HG03521 (cell line): ENCODE measurements around the gene NAAA.
"Not testable (repeated sequence)": the region's sequence is repeated elsewhere in the genome, so short reads cannot be mapped to it uniquely, and the experiment has no call there.

Experiments
- ATAC-seq: cut with Tn5 transposase; IDR thresholded peaks from one replicate; pipeline ENCODE4 v1.9.1; 2021; ENCODE audit warnings: mild to moderate bottlenecking, moderate library complexity; ENCODE audit not compliant: unreplicated experiment

Gene NAAA

DNA sequence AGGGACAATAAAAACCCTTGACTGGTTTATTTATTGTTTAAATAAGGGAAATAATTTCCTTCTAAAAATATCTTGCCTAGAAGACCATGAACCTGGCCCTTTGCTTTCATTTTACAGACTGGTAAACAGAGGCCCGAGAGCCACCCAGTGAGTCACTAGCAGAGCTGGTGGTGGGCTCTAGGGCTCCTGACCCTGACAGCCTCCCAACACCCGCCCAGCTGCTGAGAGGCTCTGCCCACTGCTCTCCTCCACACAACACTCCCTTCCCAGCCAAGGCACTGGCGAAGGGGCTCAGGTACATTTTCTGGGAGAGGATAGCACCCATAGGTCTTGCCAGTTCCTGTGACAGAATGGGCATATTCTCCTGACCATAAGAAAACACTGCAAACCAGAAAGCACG is 20.5 kb downstream of the NAAA start:
- ATAC-seq = no peak

DNA sequence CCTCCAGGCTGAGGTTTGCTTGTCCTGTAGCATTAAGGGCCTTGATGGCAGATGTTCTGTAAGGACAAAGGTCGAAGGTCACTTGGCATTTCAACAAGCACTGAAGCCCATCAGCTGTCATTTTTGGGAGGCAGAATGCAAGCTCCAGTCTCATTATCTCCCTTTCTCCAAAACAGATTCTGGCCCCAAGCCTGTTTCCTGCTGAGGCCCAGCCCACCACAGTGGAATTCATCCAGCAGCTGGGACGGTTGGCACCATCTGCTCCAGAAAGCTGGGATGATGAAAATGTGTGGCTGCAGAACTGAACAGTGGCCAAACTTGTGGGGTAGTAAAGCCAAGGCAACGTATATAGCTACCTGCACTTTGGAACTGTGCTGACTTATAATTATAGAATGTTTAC is 20.9 kb downstream of the NAAA start:
- ATAC-seq = no peak

DNA sequence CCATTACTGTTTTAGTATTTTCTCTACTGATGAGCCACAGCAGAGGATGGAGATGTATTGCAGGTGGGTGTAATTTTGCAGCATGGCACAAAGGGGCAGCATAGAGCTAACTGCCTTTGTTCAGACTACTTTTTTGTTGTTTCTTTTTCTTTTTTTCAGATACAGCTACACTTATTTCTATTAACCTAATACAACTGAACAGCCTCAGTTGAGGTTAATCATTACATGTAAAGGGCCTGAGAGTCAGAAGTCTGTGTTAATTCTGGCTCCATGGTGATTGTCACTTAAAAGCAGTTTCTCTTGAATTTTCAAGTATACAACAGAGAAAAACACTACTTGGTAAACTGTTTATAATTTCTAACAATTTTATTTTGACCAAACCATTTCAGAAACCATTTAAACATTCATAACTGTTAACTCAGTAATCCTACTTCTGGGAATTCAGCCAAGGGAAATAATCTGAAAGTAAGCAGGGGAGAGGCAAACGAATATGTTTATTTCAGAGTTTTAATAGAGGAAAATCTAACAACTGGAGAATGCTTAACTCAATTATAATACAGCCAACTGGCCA is 24.6 kb downstream of the NAAA start:
- ATAC-seq = peak; percentile 77

DNA sequence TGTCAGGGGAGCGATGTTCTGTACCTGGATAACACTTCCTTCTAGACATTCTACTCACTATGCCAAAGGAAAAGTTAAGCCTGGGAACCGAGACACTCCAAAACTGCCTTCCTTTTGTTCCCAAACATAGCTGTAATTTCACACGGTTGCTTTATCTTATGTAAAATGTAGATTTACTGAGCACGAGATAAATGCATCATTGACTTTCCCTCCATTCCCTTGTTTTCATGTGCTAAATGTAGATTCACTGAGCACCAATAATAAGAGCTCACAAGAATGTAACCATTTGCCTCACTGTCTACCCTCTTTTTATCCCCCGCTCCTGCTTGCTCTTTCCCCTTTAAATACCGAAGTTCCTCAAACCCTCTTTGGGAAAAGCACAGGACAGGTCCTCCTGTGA is 27.8 kb downstream of the NAAA start:
- ATAC-seq = no peak

DNA sequence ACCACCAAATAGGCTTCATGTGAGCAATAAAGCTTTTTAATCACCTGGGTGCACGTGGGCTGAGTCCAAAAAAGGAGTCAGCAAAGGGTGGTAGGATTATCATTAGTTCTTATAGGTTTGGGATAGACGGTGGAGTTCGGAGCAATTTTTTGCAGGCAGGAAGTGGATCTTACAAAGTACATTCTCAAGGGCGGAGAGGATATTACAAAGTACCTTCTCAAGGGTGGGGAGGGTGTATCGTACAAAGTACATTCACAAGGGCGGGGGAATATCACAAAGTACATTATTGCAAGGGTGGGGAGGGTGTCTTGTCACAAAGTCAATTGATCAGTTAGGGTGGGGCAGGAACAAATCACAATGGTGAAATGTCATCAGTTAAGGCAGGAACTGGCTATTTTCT is 30.0 kb downstream of the NAAA start:
- ATAC-seq = not testable (repeated sequence)

DNA sequence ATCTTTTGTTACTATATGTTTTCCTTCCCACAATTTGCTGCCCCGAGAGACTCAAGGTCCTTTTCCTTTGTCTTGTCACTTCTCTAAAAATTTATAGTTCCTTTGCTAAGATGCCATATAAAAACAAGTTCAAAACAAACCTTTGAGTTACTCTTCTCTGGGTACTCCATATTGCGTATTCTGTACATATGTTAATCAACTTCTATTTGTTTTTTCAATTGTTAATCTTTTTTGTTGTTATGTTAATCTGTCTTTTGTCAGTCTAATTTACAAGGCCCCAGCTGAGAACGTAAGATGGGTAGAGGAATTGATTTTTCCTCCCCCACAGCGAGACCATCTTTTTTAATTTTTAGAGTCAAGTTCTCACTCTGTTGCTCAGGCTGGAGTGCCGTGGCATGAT is 31.4 kb downstream of the NAAA start:
- ATAC-seq = no peak

DNA sequence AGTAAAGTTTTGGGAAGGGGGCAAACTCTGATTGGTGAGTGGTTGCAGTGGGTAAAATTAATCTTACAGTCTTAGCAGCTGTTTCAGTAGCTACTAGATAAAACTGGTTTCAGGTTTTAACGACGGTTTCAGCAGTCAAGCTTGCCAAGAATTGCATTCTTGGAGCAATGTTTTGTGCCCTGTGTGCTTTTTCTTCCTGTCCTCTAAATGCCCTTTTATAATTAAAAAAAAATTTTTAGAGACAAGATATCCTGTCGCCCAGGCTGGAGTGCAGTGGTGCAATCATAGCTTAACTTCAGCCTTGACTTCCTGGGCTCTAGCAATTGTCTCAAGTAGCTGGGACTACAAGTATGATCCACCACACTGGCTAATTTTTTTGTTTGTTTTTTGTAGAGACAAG is 32.3 kb downstream of the NAAA start:
- no peak for ATAC-seq

DNA sequence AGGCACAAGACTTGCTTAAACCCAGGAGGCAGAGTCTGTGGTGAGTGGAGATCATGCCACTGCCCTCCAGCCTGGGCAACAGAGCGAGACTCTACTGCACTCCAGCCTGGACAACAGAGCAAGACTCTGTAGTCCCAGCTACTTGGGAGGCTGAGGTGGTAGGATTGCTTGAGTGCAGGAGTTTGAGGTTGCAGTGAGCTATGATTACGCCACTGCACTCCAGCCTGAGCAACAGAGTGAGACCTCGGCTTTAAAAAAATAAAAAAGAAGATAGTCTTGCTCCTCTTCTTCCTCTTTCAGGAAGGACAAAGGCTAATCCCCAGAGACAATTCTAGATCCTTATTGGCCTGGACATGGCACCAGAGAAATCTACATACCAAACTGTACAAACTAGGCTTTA is 32.8 kb downstream of the NAAA start:
- no peak for ATAC-seq

DNA sequence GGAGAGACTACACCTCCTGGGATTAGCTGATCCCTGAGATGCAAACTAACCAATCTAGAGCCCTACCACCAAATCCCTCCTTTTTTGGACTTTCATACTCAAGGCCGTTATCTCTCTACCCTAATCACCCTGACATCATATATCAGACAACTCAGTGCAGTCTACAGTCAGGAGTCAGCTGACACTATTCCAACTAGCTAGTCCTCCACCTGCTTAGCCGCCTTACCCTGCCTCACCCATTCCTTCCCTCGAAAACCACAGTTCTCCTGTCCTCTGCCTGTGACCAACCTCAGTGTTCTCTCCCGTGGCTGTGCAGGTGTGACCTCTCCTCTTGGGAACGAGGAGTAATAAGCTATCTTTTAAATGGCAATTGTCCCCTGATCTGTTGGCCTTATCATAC is 36.7 kb downstream of the NAAA start:
- no peak for ATAC-seq

DNA sequence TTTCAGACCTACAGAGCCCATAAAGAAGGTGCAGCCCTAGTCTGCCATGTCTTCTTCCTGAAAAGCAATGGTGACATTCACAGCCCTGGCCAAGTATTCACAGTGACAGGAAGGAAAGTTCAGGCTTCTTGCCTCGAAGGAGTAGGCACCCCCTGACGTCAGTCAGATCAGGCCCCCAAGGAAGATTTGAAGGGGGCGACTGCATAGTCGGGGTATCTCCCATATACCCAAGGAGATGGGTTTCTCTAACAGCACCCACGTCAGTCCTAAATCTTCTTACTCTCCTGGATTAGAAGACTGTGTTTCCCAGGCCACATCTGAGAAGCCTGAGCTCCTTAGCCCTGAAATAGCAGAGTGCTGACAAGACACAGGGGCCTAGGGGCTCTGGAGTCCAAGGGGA is 38.5 kb downstream of the NAAA start, which contains the start of gene PPEF2:
Gene PPEF2 (minus strand): TSS at position 101 of the 400 bp plus-strand sequence. CDS start 6,127 bp downstream, outside the sequence.
- no peak for ATAC-seq

DNA sequence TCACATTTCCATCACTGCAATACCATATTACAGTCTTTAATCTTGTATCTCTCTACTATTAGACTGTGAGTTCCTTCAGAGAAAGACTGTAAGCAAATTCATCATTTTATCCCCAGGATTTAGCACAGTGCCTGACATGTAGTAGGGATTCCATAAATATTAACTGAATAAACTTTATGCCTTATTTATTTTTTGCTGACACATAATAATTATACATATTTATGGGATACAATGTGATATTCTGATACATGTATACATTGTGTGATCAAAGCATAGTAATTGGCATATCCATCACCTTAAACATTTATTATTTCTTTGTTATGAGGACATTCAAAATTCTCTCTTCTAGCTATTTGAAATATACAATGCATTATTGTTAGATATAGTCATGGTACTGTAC is 42.3 kb downstream of the NAAA start:
- ATAC-seq = no peak

DNA sequence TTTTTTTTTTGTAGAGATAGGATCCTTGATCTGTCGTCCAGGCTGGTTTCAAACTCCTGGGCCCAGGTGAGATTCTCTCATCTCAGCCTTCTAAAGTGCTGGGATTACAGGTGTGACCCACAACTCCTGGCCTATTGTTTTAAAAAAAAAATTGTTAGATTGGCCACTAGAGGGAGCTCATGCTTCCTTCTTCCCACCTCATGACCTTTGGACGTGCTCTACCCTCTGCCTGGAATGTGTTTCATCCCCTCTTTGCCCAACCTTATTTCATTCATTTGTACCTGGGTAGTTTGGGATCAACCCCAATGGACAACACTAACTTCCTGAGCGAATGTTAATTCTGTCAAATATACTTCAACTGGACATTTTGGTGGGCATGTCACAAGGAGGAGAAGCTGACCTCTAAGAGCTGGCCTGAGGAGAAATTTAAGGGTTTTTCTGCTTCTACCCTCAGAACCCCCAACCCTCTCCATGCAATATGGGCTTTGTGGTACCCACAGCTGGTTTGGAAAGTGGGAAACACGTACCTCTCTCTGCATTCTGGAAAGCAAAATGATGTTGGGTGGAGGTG is 45.0 kb downstream of the NAAA start:
- ATAC-seq = no peak

DNA sequence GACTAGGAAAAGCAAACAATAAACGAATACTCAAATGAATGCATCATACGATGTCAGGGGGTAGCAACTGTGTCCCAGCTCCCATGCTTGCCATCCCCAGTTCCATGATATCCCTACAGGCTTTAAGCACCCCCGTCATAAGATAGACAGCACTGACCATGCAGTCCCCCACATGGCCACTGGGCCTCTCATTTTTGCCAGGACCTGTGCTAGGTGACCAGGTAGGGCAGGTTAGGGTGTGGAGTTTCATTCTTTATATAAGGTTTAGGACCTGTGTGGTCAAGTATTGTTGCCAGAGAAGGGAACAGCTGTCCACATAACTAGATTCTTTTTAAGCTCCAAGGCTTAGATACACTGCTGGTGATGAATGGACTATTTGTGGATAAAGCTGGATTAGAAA is 48.3 kb downstream of the NAAA start:
- no peak for ATAC-seq

DNA sequence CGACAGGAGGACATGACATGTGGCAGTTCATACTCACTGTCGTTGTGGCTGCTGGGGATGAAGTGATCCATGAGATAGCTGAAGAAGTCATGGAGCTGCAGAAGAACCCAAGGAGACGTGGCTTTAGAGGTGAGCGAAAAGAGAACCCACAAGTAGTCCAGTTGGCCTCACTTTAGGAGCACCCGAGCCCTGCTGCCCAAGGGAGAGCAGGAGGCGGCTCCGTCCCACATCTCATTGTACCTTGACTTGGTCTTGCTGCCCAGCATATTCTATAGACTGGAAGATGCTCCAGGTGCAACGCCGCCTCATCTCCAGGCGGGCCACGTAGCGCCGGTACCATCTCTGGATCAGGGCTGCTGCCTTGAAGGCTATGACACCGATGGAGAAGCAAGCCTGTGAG is 49.2 kb downstream of the NAAA start:
- no peak for ATAC-seq

DNA sequence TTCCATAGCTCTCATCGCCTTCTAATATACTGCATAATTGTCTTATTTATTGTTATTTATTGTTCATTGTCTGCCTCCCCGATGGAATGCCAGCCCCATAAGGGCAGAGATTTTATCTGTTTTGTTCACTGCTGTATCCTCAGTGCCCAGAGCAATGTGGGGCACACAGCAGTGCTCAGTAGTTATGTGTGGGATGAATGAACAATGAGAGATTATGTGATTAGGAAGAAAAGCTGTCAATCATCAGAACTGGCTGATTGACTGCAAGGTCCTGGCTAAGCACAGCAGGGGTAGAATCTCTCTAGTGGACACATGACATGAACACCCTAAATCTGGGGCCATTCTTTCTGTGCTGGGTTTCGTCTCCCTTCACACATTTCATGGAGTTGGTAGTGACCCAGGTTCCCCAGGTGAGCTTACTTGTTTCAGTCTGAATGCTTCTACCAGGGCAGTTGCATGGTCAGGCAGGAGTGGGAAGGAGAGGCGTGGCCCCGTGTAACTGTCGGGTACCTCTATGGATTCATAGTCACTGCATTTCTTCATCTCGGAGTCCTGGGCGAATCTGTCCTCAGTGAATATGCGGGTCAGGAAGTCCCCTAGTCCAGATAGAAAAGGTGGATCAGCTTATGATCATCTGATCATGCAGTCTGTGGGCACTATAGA is 51.1 kb downstream of the NAAA start:
- no peak for ATAC-seq

DNA sequence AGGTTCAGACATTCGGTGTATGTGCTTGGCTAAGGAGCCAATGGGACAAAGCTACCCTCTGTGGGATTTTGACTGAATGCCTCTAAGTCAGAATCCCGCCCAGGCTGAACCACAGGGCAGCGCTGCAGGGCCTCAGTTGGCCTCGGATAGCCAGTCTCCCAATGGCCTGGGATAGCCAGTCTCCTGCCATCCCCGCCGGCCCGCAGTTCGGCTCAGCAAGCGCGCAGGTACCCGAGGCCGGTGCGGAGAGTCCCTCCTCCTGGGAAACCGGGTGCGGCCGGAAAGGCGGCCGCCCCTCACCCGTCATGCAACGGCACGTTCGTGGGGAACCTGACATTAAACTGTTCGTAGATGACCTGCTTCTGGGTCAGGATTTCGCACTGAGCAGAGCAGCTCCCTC is 54.7 kb downstream of the NAAA start:
- ATAC-seq = no peak

DNA sequence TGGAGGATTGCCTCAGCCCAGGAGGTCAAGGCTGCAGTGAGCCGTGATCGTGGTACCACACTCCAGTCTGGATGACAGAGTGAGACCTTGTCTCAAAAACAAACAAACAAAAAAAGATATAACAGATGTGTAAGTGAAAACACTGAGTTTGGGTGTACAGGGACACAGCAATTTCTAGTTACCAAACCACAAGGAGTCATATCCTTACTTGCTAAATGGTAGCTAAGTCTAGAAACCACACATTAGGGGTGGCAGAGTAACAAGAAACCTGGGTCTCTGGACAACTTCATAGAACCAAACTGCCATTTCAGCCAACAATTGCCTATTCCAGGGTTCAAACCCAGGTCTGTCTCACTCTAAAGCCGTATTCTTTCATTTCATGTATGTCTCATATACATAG is 59.3 kb downstream of the NAAA start:
- no peak for ATAC-seq

DNA sequence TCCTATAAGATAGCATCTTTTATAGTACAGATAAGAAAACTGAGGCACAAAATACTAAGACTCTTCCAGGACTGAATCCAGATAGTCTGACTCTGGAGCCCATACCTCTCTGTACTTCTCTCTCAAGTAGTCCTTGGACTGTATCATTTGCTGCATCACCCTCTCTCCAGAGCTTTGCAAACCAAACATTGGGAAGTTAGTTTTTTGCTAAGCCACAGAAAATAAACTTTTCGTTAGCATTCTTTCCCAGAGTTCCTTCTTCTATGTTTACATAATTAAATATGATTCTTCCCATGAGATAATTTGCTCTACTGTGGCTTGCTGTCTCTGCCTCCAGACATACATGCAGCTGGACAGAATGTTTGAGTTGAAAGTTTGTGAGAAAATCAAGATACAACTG is 60.5 kb downstream of the NAAA start:
- ATAC-seq = no peak

DNA sequence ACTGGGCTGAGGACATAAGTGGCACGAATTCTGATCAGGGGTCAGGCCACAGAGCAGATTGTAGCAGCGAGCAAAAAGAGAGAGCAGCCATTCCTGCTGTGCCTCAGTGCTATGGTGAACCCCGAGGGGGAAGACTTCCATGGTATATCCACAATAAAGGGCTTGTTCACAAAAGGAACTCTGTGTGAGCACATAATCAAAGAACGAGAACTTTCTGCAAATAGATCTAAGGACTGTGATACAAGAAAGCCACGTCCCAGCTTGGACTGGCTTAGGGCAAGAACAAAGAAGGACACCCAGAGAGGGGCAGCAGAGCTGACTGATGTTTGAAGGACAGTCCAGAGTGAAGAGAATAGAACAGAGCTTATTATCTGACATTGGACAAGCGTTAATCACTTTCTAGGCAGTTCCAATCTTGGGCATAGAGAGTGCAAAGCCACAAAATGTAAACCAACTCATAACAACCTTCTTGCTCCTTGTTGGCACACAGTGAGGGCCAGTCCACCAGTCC is 62.5 kb downstream of the NAAA start:
- ATAC-seq = no peak

DNA sequence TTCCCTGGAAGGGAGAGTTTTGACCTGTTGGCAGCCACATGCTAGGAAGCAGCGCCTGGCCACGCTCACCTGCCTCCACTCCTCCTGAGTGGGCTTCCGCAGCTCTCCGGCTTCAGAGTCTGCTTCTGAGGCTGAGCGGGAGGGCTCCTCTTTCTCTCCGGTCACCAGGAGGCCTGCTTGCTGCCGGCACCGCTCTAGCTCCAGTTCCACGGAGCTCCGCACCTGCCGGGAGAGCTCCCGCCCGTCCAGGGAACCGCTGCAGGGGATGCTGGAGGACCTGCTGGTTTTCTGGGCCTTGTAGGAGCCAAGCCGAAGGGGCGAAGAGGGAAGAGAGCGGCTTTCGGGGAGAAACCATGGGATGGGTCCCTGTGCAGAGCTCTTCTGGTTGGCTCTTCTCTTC is 64.6 kb downstream of the NAAA start:
- ATAC-seq = no peak

DNA sequence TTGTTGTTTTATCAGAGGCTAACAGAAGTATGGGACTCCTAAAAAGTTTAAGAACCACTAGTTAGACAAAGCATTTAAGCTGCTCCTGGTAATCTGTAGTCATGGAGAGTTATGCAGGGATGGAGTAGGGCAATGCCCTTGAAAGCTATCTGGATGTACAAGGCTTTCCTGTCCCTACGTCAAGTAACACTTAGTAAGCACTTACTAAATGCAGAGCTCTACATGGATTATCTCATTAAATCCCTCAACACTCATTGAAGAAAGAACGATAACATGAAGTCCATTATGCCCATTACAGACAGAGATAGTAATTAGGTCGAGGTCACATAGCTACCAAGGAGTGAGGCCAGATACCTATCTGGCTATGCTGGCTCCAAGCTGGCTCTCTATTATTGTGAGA is 71.7 kb downstream of the NAAA start:
- ATAC-seq = no peak

DNA sequence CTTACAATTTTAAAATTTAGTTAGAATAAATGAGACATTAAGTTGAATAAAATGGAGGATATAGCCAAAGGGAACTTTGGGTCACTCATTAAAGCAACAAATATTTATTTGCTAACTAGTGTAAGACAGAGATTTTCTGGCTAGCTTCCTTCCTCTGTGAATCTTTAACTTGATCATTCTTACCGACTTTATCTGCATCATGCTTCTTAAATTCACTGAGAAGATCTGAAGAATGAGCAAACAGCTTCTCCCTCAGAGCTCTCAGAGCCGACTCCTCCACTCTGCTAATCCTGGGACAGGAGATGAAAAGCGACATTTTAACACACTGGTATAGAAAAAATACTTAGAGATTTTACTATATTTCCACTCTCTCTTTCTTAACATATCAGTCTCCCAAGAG is 73.7 kb downstream of the NAAA start:
- ATAC-seq = no peak
